Right lobe of liver (tissue), 6 donors: Measurements from ENCODE around the gene ACP1. TPM values are rescaled to one million over a fixed set of nuclear protein-coding genes. Genes with fewer than 3 reads are reported as not detected.
"Not testable (repeated sequence)": the region's sequence is repeated elsewhere in the genome, so short reads cannot be mapped to it uniquely, and the experiment has no call there.

Experiments
- ATAC-seq, 4 donors: fragments of 200-7000 bp; cut with Tn5 transposase; one replicate each; pipeline ENCODE4 v1.9.1; 2020; ENCODE audit warnings: mild to moderate bottlenecking in 4 of 4, moderate library complexity in 4 of 4
- DNase-seq, 3 donors: peaks; one replicate each; pipeline ENCODE4 v3.0.0-alpha.2; 2020
- H3K27ac ChIP-seq, 3 donors: fragments of 200-600 bp; one replicate each; pipeline ENCODE4 v1.8.0; 2022
- H3K27me3 ChIP-seq, 2 donors: fragments of 200-600 bp; one replicate each; pipeline ENCODE4 v1.8.0; 2022
- H3K36me3 ChIP-seq, 4 donors: fragments of 200-600 bp; sonication (generic) in 1 of 4; one replicate each; pipeline versions ENCODE4 v1.5.1 to v1.8.0; 2017 to 2022; ENCODE audit warnings: control low read depth in 1 of 4
- H3K4me1 ChIP-seq, 4 donors: fragments of 200-600 bp; sonication (generic) in 1 of 4; one replicate each; pipeline versions ENCODE4 v1.5.1 to v1.8.0; 2017 to 2022; ENCODE audit warnings: control low read depth in 1 of 4
- H3K4me3 ChIP-seq, 3 donors: fragments of 200-600 bp; one replicate each; pipeline ENCODE4 v1.8.0; 2022
- H3K9me3 ChIP-seq, 4 donors: fragments of 200-600 bp; sonication (generic) in 1 of 4; one replicate each; pipeline versions ENCODE4 v1.5.1 to v1.8.0; 2017 to 2022; ENCODE audit warnings: control low read depth in 1 of 4
- CTCF ChIP-seq, 4 donors: fragments of 200-600 bp in 3 of 4; fragments of 450-650 bp in 1 of 4; IDR thresholded peaks; one replicate each; pipeline versions ENCODE4 v1.5.1 to v1.8.0; 2016 to 2022; ENCODE audit warnings: antibody characterized with exemption in 4 of 4, mild to moderate bottlenecking in 2 of 4
- POLR2A ChIP-seq: fragments of 450-650 bp; IDR thresholded peaks from one replicate; pipeline ENCODE4 v1.6.1; 2017; ENCODE audit warnings: antibody characterized with exemption, mild to moderate bottlenecking
- WGBS: methylation state at CpG from one replicate; pipeline ENCODE4 v1.1.6; 2018; ENCODE audit warnings: low coverage, low lambda C conversion rate; ENCODE audit not compliant: insufficient coverage; ENCODE audit errors: missing lambda C conversion rate; 5-methylcytosine and 5-hydroxymethylcytosine counted together
- intact Hi-C, 2 donors: fragments of 100-400 bp; cut with DNase I; formaldehyde crosslinking; loops; one replicate each; pipeline versions ENCODE4 v1.11.2 to v1.14.1; 2022
- total RNA-seq, 6 experiments: library from RNA; depleted of rRNA in 2 of 6; stranded (reverse); fragments of >200 nt in 2 of 6; fragmentation: NEBNext Ultra II Directional in 3 of 6; extraction: Animal tissue kit (Norgen Biotek cat#: 25700) in 3 of 6; gene quantifications; one replicate each; pipeline versions ENCODE4 v1.1.0 to v1.2.4, GENCODE V29; 2016 to 2023
- donor health status: DM: no; HTN: yes; CAD: no.
- donor health status: DM: no; HTN: no; CAD: no.
- donor health status: DM: no; HTN: no; CAD: no.
- donor health status: DM: no; HTN: yes; CAD: no.
- donor health status: DM: no; HTN: yes; CAD: no.

The ACP1 gene
- total RNA-seq, 6 experiments from 2014 or later, result 52.1 to 72.1 (median 60.3) TPM

GRCh38 chr2:309954-310510 is 45.3 kb downstream of the ACP1 start:
- 58% methylated on average over 9 of the region's 10 CpGs for WGBS
- Histone ChIP-seq H3K9me3 (no peaks in the 10 kb centered on the region), H3K4me1 (no peaks in the 10 kb centered on the region), H3K36me3 (no peaks in the 10 kb centered on the region), H3K27me3 (no peaks in the 10 kb centered on the region), H3K4me3 (no peak overlapping the region), H3K27ac (no peak overlapping the region)
- no peak for DNase-seq
- intact Hi-C loops, result no loop called here
- TF ChIP-seq CTCF (IDR thresholded peaks at IDR 0.05) (no peak), POLR2A (no peak)
- no peak for ATAC-seq

GRCh38 chr2:310994-311393 is 46.2 kb downstream of the ACP1 start:
- 63% methylated on average over 5 of the region's 5 CpGs for WGBS
- intact Hi-C loops, result no loop called here
- ATAC-seq, result no peak
- no peaks in the 10 kb centered on the region for H3K27me3 ChIP-seq
- H3K4me3 ChIP-seq, result no peak overlapping the region
- H3K9me3 ChIP-seq, result no peaks in the 10 kb centered on the region
- H3K4me1 ChIP-seq, result no peaks in the 10 kb centered on the region
- TF ChIP-seq POLR2A, result no peak
- TF ChIP-seq CTCF (IDR thresholded peaks at IDR 0.05), result no peak
- H3K27ac ChIP-seq, result no peak overlapping the region
- no peak for DNase-seq
- H3K36me3 ChIP-seq, result no peaks in the 10 kb centered on the region

GRCh38 chr2:313991-314390 is 49.2 kb downstream of the ACP1 start:
- Histone ChIP-seq H3K9me3 (no peaks in the 10 kb centered on the region), H3K36me3 (no peaks in the 10 kb centered on the region), H3K4me1 (no peaks in the 10 kb centered on the region), H3K4me3 (no peak overlapping the region), H3K27me3 (no peaks in the 10 kb centered on the region), H3K27ac (no peak overlapping the region)
- 41% methylated on average over 6 of the region's 14 CpGs for WGBS
- TF ChIP-seq POLR2A (no peak), CTCF (IDR thresholded peaks at IDR 0.05) (no peak)
- DNase-seq (no peak), ATAC-seq (no peak)
- intact Hi-C loops, result no loop called here

GRCh38 chr2:314561-315336 is 50.0 kb downstream of the ACP1 start:
- intact Hi-C loops, result no loop called here
- ATAC-seq, result peak in 1 of 4 donors; percentile 25
- TF ChIP-seq CTCF (IDR thresholded peaks at IDR 0.05) (no peak), POLR2A (no peak)
- H3K4me1 ChIP-seq, result no peaks in the 10 kb centered on the region
- WGBS, result 81% methylated on average over 21 of the region's 56 CpGs
- H3K27me3 ChIP-seq, result no peaks in the 10 kb centered on the region
- no peak for DNase-seq
- H3K27ac ChIP-seq, result no peak overlapping the region
- no peaks in the 10 kb centered on the region for H3K36me3 ChIP-seq
- no peak overlapping the region for H3K4me3 ChIP-seq
- no peaks in the 10 kb centered on the region for H3K9me3 ChIP-seq

GRCh38 chr2:315925-316324 is 51.2 kb downstream of the ACP1 start:
- H3K36me3 ChIP-seq, H3K4me3 ChIP-seq, DNase-seq, intact Hi-C loops, H3K27ac ChIP-seq, ATAC-seq, H3K9me3 ChIP-seq, H3K27me3 ChIP-seq, H3K4me1 ChIP-seq: not testable (repeated sequence)
- 39% methylated on average over 5 of the region's 6 CpGs for WGBS
